Chondrocyte (in vitro differentiated cells): ENCODE results near the gene CFAP251. TPM values are rescaled to one million over a fixed set of nuclear protein-coding genes. Genes with fewer than 3 reads are reported as not detected.

ENCODE experiments used
- DNase-seq: peaks from one replicate; pipeline ENCODE4 v3.0.0; 2021; ENCODE audit warnings: mixed read lengths, low spot score
- H3K27ac Mint-ChIP-seq: one replicate; pipeline ENCODE4 v1.8.0; 2021; ENCODE audit warnings: mild to moderate bottlenecking, moderate library complexity, mixed read lengths; ENCODE audit not compliant: unreplicated experiment
- H3K27me3 Mint-ChIP-seq: 2 replicates; pipeline ENCODE4 v1.8.0; 2021; ENCODE audit warnings: low read depth, mixed read lengths
- H3K36me3 Mint-ChIP-seq: 2 replicates; pipeline ENCODE4 v1.8.0; 2021; ENCODE audit warnings: low read depth, mixed read lengths
- H3K4me1 Mint-ChIP-seq: 2 replicates; pipeline ENCODE4 v1.8.0; 2021; ENCODE audit warnings: low read depth, mild to moderate bottlenecking, mixed read lengths
- H3K4me3 Mint-ChIP-seq: one replicate; pipeline ENCODE4 v1.8.0; 2021; ENCODE audit warnings: mild to moderate bottlenecking, moderate library complexity, mixed read lengths; ENCODE audit not compliant: unreplicated experiment
- H3K9me3 Mint-ChIP-seq: 2 replicates; pipeline ENCODE4 v1.8.0; 2021; ENCODE audit warnings: low read depth, mixed read lengths
- total RNA-seq: library from RNA; stranded (reverse); gene quantifications from 3 replicates; pipeline ENCODE4 v1.2.1, GENCODE V29; 2021
- TF ChIP-seq, protein P1 (sequence below): fragments of 200-600 bp; sonication (generic); IDR thresholded peaks from 2 replicates; pipeline ENCODE4 v1.5.0; 2021; ENCODE audit warnings: antibody characterized with exemption, mild to moderate bottlenecking, moderate library complexity

The CFAP251 gene
- total RNA-seq, 1 donor from 2014 or later, result 4.5 TPM

GRCh38 chr12:121939186-121939585 lies 20.8 kb downstream of the CFAP251 start:
- H3K9me3 Mint-ChIP-seq, result peaks cover 8% of the 10 kb centered on the region
- no peaks in the 10 kb centered on the region for H3K27me3 Mint-ChIP-seq
- peaks cover 6% of the 10 kb centered on the region for H3K4me1 Mint-ChIP-seq
- peaks cover 42% of the 10 kb centered on the region for H3K36me3 Mint-ChIP-seq
- H3K4me3 Mint-ChIP-seq, result no peak overlapping the region
- H3K27ac Mint-ChIP-seq, result no peak overlapping the region
- no peak for DNase-seq
- TF ChIP-seq, protein P1, sequence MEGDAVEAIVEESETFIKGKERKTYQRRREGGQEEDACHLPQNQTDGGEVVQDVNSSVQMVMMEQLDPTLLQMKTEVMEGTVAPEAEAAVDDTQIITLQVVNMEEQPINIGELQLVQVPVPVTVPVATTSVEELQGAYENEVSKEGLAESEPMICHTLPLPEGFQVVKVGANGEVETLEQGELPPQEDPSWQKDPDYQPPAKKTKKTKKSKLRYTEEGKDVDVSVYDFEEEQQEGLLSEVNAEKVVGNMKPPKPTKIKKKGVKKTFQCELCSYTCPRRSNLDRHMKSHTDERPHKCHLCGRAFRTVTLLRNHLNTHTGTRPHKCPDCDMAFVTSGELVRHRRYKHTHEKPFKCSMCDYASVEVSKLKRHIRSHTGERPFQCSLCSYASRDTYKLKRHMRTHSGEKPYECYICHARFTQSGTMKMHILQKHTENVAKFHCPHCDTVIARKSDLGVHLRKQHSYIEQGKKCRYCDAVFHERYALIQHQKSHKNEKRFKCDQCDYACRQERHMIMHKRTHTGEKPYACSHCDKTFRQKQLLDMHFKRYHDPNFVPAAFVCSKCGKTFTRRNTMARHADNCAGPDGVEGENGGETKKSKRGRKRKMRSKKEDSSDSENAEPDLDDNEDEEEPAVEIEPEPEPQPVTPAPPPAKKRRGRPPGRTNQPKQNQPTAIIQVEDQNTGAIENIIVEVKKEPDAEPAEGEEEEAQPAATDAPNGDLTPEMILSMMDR, result no peak

DNA sequence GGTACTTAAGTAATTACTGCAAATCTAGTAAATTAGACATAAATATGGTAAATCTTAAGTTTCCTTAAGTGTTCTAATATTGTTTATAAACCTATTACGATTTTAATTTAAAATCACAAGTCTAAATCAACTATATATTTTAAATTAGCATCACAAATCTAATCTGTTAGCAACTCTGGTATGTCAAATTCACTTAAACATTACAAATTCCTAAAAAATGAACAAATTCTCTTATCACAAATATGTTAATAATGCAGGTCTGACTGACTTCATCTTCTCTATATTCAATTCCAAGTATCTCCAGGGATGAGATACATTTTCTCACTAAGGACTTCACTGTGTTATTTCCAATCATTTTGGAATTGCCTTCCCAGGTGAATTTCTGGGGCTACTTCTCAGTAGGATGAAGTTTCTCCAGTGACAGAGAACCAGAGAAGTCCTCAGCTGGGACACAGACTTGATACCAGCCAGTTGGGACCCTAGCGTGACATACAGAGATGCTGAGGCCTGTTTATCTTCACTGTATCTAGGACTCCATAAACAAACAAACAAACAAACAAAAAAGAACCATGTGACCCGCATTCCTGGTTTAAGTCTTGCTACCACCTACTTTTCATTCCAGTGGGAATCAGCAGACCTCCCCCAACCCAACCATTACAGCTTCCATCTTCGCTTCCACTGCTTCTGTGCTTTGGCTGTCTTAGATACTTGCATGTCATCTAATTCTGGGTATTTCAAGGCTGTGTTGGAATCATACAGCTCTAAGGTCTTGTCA lies 21.8 kb downstream of the CFAP251 start:
- no peak for DNase-seq
- TF ChIP-seq, protein P1, result no peak
- Mint-ChIP-seq H3K4me1 (peaks cover 6% of the 10 kb centered on the region), H3K27ac (no peak overlapping the region), H3K4me3 (no peak overlapping the region), H3K27me3 (no peaks in the 10 kb centered on the region), H3K9me3 (peaks cover 8% of the 10 kb centered on the region), H3K36me3 (peaks cover 39% of the 10 kb centered on the region)

DNA sequence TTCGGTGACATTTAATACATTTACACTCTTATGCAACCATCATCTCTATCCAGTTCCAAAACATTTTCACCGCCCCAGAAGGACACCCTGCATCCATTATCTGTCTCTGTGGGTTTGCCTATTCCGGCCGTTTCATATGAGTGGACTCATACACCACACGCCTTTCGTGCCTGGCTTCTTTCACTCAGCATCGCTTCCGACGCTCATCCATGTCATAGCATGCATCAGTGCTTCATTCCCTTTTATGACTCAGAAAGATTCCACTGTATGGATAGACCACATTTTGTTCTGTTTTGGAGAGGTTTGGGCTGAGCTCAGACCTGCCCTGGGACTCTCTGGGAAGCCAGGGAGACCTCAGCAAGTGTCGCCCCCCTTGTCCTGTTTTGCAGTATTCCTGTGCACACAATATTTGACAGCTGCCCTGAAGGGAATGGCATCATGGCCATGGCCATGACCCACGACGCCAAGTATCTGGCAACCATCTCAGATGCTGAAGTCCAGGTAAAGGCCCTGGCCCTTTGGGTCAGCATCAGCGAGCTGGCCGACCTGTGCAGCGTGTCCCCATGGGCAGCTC lies 23.8 kb downstream of the CFAP251 start:
- DNase-seq, result no peak
- Mint-ChIP-seq H3K27me3 (no peaks in the 10 kb centered on the region), H3K4me1 (peaks cover 6% of the 10 kb centered on the region), H3K9me3 (peaks cover 10% of the 10 kb centered on the region), H3K4me3 (no peak overlapping the region), H3K27ac (no peak overlapping the region), H3K36me3 (peaks cover 31% of the 10 kb centered on the region)
- TF ChIP-seq, protein P1, result no peak

DNA sequence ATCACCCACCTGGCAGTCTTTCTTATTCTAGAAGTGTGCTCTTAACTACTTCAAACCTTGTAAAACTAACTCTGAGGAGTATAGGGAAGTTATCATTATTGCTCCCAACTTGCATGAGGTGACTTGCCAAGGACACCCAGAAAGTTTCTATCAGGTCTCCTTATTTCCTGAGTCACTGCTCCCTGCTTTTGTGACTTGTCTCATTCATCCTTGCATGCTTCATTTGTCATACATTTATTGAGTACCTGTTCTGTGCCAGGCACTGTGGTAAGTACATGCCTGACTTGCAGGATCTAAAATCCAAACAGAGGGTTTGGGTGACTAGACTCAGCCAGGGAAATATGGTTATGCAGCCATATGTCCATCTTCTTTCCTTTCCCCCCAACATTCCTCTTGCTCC lies 25.5 kb downstream of the CFAP251 start:
- Mint-ChIP-seq H3K27ac (no peak overlapping the region), H3K27me3 (no peaks in the 10 kb centered on the region), H3K9me3 (peaks cover 9% of the 10 kb centered on the region), H3K36me3 (peaks cover 24% of the 10 kb centered on the region), H3K4me1 (peaks cover 14% of the 10 kb centered on the region), H3K4me3 (no peak overlapping the region)
- TF ChIP-seq, protein P1, result no peak
- DNase-seq, result no peak

DNA sequence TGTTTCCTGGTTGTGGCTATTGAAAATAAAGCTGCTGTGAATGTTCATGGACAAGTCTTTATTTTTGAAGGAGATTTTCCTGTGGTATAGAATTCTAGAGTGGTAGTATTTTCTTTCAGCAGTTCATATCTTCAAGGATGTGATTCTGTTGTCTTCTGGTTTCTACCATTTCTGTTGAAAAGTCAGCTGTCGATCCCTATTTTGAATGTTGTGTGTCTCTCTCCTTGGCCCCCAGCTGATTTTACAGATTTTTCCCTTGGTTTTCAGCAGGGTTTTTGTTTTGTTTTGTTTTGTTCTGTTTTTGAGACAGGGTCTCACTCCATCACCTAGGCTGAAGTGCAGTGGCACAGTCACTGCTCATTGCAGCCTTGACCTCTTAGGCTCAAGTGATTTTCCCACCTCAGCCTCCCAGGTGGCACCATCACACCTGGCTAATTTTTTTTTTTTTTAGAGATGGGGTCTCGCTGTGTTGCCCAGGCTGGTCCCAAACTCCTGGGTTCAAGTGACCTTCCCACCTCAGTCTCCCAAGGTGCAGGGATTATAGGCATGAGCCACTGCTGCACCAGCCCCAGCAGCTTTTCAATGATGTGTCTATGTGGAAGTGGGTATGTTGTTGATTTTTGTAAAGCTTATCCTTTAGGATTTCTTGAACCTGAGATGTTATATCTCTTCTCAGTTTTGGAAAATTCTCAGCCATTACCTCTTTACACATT lies 28.1 kb downstream of the CFAP251 start:
- H3K27ac Mint-ChIP-seq, result no peak overlapping the region
- H3K4me3 Mint-ChIP-seq, result no peak overlapping the region
- H3K9me3 Mint-ChIP-seq, result peaks cover 9% of the 10 kb centered on the region
- TF ChIP-seq, protein P1, result no peak
- H3K36me3 Mint-ChIP-seq, result peaks cover 20% of the 10 kb centered on the region
- no peak for DNase-seq
- no peaks in the 10 kb centered on the region for H3K27me3 Mint-ChIP-seq
- peaks cover 19% of the 10 kb centered on the region for H3K4me1 Mint-ChIP-seq
